Dedifferentiated amniotic fluid mesenchymal stem cell (primary cell): ENCODE data around the gene GPRC5B.

Experiments used
- DNase-seq: peaks from one replicate; pipeline ENCODE4 v3.0.0-alpha.2; 2016; ENCODE audit errors: extremely low spot score

Gene GPRC5B

DNA sequence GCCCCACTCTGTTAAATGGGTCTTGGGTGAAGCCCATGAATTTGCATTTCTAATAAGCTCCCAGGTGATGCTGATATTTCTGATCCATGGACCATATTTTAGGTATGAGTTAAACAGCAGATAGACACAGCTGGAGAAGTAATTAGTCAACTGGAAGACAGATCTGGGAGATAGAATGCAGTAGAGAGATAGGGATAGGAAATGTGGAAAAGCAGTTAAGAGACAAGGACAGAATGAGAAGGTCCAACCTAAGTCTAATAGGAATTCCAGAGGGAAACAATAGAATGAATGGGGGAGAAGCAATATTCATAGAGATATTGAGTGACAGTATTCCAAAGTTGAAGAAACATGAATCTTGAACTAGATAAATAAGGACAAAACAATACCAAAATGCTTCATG is 71.7 kb downstream of the GPRC5B start:
- no peak for DNase-seq

DNA sequence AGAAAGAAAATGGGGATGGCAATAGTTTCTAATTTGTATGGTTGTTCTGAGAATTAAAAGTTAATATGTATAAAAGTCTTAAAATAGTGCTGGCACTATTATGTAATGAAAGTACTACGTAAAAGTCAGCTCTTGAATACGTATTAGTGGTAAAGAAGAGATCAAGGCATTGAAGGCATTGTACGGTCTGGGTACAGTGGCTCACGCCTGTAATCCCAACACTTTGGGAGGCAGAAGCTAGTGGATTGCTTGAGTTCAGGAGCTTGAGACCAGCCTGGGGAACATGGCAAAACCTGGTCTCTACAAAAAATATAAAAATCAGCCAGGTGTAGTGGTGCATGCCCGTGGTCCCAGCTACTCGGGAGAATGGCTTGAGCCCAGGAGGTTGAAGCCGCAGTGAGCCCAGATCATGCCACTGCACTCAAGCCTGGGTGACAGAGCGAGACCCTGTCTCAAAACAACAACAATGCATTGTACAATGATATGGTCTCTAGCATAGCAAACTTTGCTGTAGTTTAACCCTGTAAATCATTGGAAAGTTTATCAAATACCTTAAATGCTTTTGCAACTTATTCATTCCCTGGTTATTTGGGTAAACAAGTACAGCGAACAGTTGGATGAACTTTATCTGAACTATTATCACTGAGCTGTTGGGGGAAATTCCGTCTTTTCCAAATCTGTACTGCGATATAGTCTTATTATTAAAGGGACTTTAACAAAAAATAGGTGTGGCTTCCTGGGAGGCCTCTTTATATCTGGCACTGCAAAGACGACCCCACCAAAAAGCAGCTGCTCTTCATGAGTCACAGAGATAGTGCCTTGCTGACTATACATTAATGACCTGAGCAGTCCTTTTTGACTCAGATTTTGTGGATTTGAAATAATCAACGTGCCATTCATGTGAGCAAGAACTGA is 73.6 kb downstream of the GPRC5B start:
- peak; percentile 21 for DNase-seq

DNA sequence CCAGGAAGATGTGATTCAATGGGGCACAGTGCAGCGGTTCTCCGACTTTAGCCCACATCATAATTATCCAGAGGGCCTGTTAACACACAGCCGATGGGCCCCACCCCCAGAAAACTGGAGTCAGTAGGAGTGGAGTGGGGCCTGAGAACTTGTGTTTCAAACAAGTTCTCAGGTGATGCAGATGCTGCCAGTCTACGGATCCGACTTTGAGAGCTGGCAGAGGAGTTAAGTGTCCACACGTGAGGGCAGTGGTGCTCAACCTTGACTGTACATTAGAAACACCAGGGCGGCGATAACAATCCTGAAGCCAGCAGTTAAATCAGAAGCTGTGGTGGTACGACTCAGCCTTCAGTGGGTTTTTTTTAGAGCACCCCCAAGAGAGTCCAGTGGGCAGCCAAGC is 75.0 kb downstream of the GPRC5B start:
- DNase-seq, result no peak

DNA sequence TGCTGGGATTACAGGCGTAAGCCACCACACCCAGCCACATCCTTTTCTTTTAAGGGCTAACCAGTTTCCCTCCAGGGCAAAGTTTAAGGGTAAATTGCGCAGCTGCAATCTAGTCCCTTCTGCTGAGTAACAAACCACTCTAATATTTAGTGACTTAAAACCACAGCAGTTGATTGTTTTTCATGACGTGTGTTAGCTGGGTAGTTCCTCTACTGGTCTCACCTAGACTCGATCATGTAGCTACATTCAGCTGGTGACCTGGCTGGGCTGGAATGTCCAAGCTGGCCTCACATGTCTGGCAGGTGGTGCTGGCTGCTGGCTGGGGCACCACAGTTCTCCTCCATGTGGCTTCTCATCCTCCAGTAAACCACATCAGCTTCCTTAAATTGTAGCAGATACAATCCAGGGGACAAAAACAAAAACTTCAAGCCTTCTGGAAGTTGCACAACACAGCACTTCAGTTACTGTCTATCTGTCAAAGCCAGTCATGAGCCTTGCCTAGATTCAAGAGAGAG is 75.5 kb downstream of the GPRC5B start:
- DNase-seq, result no peak

DNA sequence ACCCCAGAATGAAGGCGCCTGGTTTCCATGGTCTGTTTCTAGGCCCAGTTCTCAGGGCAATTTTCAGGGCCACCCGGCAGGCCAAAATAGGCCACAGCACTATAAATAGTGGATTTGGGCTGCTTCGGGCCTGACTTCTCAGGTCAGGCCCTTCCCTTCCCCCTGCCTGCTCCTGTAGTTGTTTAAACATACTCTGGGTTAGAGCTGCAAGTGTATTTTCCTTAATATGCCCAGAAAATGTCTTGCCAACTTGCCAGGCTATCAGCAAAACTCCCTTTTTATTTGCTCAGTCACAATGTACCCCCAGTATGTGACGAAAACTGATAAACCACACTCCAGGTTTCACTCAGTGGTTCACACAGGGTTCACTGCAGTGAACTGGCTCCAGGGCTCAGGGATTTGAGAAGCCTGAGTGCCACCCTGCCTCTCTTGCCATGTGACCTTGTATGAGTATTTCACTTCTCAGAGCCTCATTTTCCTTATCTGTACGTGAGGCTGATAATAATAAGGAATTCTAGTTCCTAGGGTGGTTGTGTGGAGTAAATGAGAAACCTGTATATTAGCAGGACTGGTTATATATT is 76.5 kb downstream of the GPRC5B start:
- no peak for DNase-seq
